ENCODE measurements around the gene SDCCAG8.

- TF ChIP-seq CTCF (conservative IDR thresholded peaks at IDR 0.05) (no peak), ZFX (IDR thresholded peaks at IDR 0.05) (no peak)
Observed at GRCh38 chr1:243390162-243390791, 134.4 kb downstream of the SDCCAG8 start.

All from C4-2B (cell line).